Effector memory CD4-positive, alpha-beta T cell (primary cell): ENCODE results near the gene EEF2K.

Experiments
- DNase-seq, 3 donors: peaks; one replicate each; pipeline ENCODE4 v3.0.0-alpha.2; 2020
- H3K27ac ChIP-seq: 2 replicates; pipeline ENCODE4 v1.7.0; 2013; ENCODE audit warnings: mild to moderate bottlenecking, low read length, moderate library complexity; ENCODE audit not compliant: insufficient read depth, poor library complexity, severe bottlenecking
- H3K27me3 ChIP-seq: replicated peaks from 2 replicates; pipeline ENCODE4 v1.7.0; 2013; ENCODE audit warnings: mild to moderate bottlenecking, low read length; ENCODE audit not compliant: insufficient read depth, control insufficient read depth, poor library complexity, severe bottlenecking
- H3K36me3 ChIP-seq: 2 replicates; pipeline ENCODE4 v1.7.0; 2013; ENCODE audit warnings: mild to moderate bottlenecking, low read length, moderate library complexity; ENCODE audit not compliant: control insufficient read depth, insufficient read depth
- H3K4me1 ChIP-seq: 2 replicates; pipeline ENCODE4 v1.7.0; 2013; ENCODE audit warnings: low read length, mild to moderate bottlenecking; ENCODE audit not compliant: control insufficient read depth, insufficient read depth, poor library complexity, severe bottlenecking
- H3K4me3 ChIP-seq: 2 replicates; pipeline ENCODE4 v1.7.0; 2013; ENCODE audit warnings: low read length, low read depth, mild to moderate bottlenecking; ENCODE audit not compliant: insufficient read depth, poor library complexity, severe bottlenecking
- H3K9me3 ChIP-seq: 2 replicates; pipeline ENCODE4 v1.7.0; 2013; ENCODE audit warnings: mild to moderate bottlenecking, low read length, moderate library complexity; ENCODE audit not compliant: control insufficient read depth

Gene EEF2K

GRCh38 chr16:22291020-22291419 lies 84.9 kb downstream of the EEF2K start:
- Histone ChIP-seq H3K36me3 (no peaks in the 10 kb centered on the region), H3K9me3 (no peaks in the 10 kb centered on the region), H3K27me3 (no peaks in the 10 kb centered on the region), H3K4me3 (no peak overlapping the region), H3K4me1 (no peaks in the 10 kb centered on the region), H3K27ac (no peak overlapping the region)
- no peak for DNase-seq

GRCh38 chr16:22291860-22292318 lies 85.8 kb downstream of the EEF2K start:
- DNase-seq = no peak
- Histone ChIP-seq H3K27ac (no peak overlapping the region), H3K27me3 (no peaks in the 10 kb centered on the region), H3K4me3 (no peak overlapping the region), H3K36me3 (no peaks in the 10 kb centered on the region), H3K9me3 (no peaks in the 10 kb centered on the region), H3K4me1 (no peaks in the 10 kb centered on the region)

DNA sequence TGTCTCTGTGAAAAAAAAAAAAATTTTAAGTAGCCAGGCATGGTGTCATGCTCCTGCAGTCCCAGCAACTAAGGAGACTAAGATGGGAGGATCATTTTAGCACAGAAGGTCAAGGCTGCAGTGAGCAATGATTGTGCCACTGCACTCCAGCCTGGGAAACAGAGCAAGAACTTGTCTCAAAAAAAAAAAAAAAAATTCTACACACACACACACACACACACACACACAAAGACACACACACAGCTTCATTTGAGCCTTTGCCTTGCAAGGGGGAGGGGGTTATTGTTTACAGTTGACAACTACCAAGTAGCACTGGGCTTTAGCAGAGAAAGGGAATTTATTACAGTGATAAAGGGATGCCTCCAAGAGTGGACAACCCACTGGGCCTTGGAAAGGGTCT lies 86.2 kb downstream of the EEF2K start:
- Histone ChIP-seq H3K9me3 (no peaks in the 10 kb centered on the region), H3K36me3 (no peaks in the 10 kb centered on the region)

DNA sequence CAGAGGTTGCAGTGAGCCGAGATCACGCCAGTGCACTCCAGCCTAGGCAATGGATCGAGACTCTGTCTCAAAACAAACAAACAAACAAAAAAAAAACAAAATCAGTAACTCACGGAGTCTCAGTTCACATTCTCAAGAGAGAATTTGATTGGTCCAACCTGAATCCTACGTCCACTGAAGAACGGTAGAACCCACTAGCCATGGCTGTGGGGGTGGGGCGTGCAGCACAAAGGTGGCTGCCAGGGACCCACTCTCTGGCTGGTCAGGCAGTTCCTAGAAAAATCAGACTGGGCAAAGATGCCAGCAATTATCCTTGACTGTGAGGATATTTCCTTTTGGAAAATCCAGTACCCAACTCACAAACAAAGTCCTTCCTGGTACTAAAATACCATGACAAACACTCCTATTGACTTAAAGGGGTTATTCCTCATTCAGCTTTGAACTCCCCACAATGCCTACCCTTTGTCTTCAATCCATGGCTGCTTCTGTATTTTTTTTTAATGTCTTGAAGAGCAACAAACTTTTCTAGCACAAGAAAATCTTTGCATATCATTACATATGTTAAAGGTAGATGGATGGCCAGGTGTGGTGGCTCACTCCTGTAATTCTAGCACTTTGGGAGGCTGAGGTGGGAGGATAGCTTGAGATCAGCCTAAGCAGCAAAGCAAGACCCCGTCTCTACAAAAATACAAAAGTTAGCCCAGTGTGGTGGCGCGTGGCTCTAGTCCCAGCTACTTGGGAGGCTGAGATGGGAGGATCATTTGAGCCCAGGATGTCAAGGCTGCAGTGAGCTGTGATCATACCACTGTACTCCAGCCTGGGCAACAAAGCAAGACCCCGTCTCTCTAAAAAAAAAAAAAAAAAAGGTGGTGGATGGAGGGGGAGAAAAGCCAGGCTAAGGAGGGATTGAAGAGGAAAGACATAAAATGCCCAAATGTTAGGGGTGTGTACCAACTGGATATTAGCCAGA lies 87.3 kb downstream of the EEF2K start:
- DNase-seq = no peak
- no peaks in the 10 kb centered on the region for H3K9me3 ChIP-seq
- H3K36me3 ChIP-seq = no peaks in the 10 kb centered on the region
- no peak overlapping the region for H3K27ac ChIP-seq
- no peaks in the 10 kb centered on the region for H3K27me3 ChIP-seq
- H3K4me1 ChIP-seq = peaks cover under 1% of the 10 kb centered on the region
- H3K4me3 ChIP-seq = no peak overlapping the region

More for the DNA sequence above, 86.2 kb downstream of the EEF2K start:
- DNase-seq = no peak
- H3K27me3 ChIP-seq = no peaks in the 10 kb centered on the region
- no peak overlapping the region for H3K27ac ChIP-seq
- H3K4me1 ChIP-seq = no peaks in the 10 kb centered on the region
- no peak overlapping the region for H3K4me3 ChIP-seq

DNA sequence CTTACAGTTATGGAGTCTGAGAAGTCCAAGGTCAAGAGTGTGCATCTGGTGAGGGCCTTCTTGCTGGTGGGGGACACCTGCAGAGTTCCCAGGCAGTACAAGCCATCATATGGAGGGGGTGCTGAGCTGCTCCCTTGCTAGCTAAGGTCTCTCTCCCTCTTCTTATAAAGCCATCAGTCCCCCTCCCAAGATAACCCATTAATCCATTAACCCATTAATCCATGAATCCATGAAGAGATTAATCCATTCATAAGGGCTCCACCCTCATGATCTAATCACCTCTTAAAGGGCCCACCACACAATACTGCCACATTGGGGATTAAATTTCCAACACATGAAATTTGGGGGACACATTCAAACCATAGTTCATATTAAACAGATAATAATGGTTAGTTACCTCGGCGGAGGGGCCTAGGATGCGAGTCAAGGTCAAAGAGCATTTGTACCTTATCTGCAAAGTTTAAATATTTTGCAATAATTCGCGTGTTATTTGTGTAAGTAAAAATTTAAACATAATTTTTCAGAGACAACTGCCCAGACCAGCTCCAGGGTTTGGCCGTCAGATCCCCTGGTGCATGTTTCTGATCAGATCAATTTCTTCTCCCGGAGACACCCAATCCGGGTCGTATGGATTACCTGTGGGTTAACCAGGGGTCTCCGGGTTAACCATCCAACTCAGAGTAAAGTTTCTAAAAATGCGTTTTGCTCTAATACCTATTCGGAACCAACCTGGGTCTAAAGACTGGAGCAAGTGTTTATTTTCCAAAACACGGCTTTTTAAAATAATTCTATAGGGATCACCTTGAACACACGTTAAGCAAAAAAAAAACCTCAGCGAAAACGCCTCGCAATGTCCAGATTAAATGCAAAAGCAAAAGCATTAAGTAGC lies 90.4 kb downstream of the EEF2K start:
- Histone ChIP-seq H3K9me3 (no peaks in the 10 kb centered on the region), H3K27me3 (no peaks in the 10 kb centered on the region), H3K4me1 (peaks cover 14% of the 10 kb centered on the region), H3K27ac (peak overlapping the region; percentile 49), H3K4me3 (peak overlapping the region; percentile 97), H3K36me3 (peaks cover 5% of the 10 kb centered on the region)
- DNase-seq = no peak

- H3K4me3 ChIP-seq = peak within 1 kb of the TSS; percentile 97
- H3K4me1 ChIP-seq = peaks cover 14% of the 10 kb centered on the region
- DNase-seq = peak; percentile 99 to 100 (median 100)
- peaks cover 5% of the 10 kb centered on the region for H3K36me3 ChIP-seq
- H3K9me3 ChIP-seq = no peaks in the 10 kb centered on the region
- H3K27me3 ChIP-seq = no peaks in the 10 kb centered on the region
- peak within 1 kb of the TSS; percentile 98 for H3K27ac ChIP-seq
Observed at GRCh38 chr16:22297114-22297870, 91.2 kb downstream of the EEF2K start, which contains the start of gene POLR3E. TSS of gene POLR3E (plus strand) at chr16:22297409. CDS start at chr16:22302969, 5,560 bp downstream.

GRCh38 chr16:22297871-22298733 lies 92.0 kb downstream of the EEF2K start:
- peak overlapping the region; percentile 98 for H3K27ac ChIP-seq
- H3K4me3 ChIP-seq = peak overlapping the region; percentile 97
- H3K9me3 ChIP-seq = no peaks in the 10 kb centered on the region
- peaks cover 12% of the 10 kb centered on the region for H3K36me3 ChIP-seq
- peak; percentile 55 to 68 (median 67) for DNase-seq
- no peaks in the 10 kb centered on the region for H3K27me3 ChIP-seq
- peaks cover 14% of the 10 kb centered on the region for H3K4me1 ChIP-seq

DNA sequence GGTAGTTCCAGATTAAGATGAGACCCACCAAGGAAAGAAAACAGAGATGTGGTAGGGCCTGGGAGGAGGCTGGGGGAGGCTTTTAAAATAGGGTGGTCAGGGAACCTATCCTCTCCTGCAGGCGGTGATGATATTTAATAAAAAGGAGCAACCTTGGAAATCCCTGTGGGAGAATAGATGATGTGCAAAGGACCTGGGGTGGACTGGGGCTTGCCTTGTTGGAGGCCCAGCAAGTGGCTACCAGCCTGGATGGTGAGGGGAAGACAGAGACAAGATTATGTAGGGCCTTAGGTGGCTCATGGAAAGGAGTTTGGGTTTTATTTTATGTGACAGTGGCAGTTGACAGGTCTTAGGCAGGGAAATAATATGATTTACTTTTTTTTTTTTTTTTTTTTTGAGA lies 93.0 kb downstream of the EEF2K start:
- no peak for DNase-seq
- no peaks in the 10 kb centered on the region for H3K27me3 ChIP-seq
- no peak overlapping the region for H3K4me3 ChIP-seq
- H3K9me3 ChIP-seq = no peaks in the 10 kb centered on the region
- peaks cover 14% of the 10 kb centered on the region for H3K4me1 ChIP-seq
- H3K36me3 ChIP-seq = peaks cover 18% of the 10 kb centered on the region
- peak overlapping the region; percentile 98 for H3K27ac ChIP-seq
